ENCODE results near the gene C16orf78. TPM values are rescaled to one million over a fixed set of nuclear protein-coding genes. Genes with fewer than 3 reads are reported as not detected.

The C16orf78 gene
- total and polyA plus RNA-seq, 8 donors, result 0.16 to 0.20 TPM; not detected in 6

GRCh38 chr16:49434733-49435132 is 61.1 kb downstream of the C16orf78 start:
- Histone ChIP-seq H3K4me1 (no peaks in the 10 kb centered on the region), H3K4me3 (no peak overlapping the region), H3K27me3 (no peaks in the 10 kb centered on the region), H3K27ac (no peak overlapping the region), H3K9me3 (no peaks in the 10 kb centered on the region), H3K36me3 (no peaks in the 10 kb centered on the region)
- intact Hi-C loops (cut with DNase I), result no loop called here
- TF ChIP-seq CTCF (IDR thresholded peaks at IDR 0.05), result no peak
- DNase-seq (no peak), ATAC-seq (no peak)

GRCh38 chr16:49436181-49436580 is 62.6 kb downstream of the C16orf78 start:
- no peaks in the 10 kb centered on the region for H3K36me3 ChIP-seq
- ATAC-seq, result no peak

DNA sequence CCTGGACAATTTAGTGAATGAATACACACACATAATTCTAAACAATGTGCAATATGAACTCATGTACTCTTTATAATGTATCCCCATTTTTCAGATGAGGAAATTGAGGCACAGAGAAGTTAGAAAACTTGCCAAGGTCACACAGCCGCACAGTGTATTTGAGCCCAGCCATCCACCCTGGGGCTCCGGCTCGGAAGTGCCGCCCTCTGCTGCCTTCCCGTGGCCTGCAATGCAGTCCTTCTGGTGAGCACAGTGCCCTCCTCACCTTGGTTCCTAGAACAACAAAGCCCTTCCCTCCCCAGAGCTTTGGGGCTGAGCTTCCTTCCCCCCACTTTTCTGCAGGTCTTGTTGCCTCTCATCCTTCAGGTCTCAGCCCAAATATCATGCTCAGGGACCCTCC is 63.7 kb downstream of the C16orf78 start:
- H3K9me3 ChIP-seq, result no peaks in the 10 kb centered on the region
- no peak for ATAC-seq
- no peaks in the 10 kb centered on the region for H3K36me3 ChIP-seq
- peaks cover 0 to 4% of the 10 kb centered on the region in 2 donors for H3K4me1 ChIP-seq
- peaks cover 0 to 14% of the 10 kb centered on the region in 2 donors for H3K27me3 ChIP-seq
- H3K27ac ChIP-seq, result no peak overlapping the region
- no peak overlapping the region for H3K4me3 ChIP-seq
- intact Hi-C loops (cut with DNase I), result no loop called here
- DNase-seq, result no peak
- TF ChIP-seq CTCF (IDR thresholded peaks at IDR 0.05), result no peak

More at GRCh38 chr16:49436181-49436580, 62.6 kb downstream of the C16orf78 start:
- no peaks in the 10 kb centered on the region for H3K4me1 ChIP-seq
- peaks cover 0 to 8% of the 10 kb centered on the region in 2 donors for H3K27me3 ChIP-seq
- no peaks in the 10 kb centered on the region for H3K9me3 ChIP-seq
- no peak overlapping the region for H3K27ac ChIP-seq
- no peak for TF ChIP-seq CTCF (IDR thresholded peaks at IDR 0.05)
- intact Hi-C loops (cut with DNase I), result no loop called here
- DNase-seq, result no peak
- no peak overlapping the region for H3K4me3 ChIP-seq

DNA sequence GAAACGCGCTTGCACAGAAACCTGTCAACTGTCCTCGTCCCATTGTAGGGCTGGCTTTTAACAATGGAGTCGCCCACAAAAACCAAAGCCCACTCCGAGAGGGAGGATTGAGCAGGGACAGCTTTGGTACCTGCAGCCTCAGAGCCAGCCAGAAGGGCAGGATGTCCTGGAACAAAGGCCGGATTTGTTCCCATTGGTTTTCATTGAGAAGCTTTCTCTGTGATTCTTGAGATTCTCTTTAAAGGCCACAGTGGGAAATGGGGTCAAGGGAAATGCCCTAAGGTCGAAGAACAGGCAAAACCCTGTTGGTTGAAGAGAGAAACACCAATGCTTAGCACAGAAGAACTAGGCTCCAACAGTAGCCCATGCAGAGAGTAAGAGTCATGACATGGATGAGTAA is 65.4 kb downstream of the C16orf78 start:
- DNase-seq (no peak), ATAC-seq (no peak)
- intact Hi-C loops (cut with DNase I), result no loop called here
- H3K9me3 ChIP-seq, result no peaks in the 10 kb centered on the region
- H3K27ac ChIP-seq, result no peak overlapping the region
- no peaks in the 10 kb centered on the region for H3K36me3 ChIP-seq
- peaks cover 0 to 14% of the 10 kb centered on the region in 2 donors for H3K27me3 ChIP-seq
- TF ChIP-seq CTCF (IDR thresholded peaks at IDR 0.05), result no peak
- H3K4me1 ChIP-seq, result peaks cover 0 to 4% of the 10 kb centered on the region in 2 donors
- no peak overlapping the region for H3K4me3 ChIP-seq

GRCh38 chr16:49439676-49440075 is 66.1 kb downstream of the C16orf78 start:
- Histone ChIP-seq H3K9me3 (no peaks in the 10 kb centered on the region), H3K27me3 (peaks cover 0 to 14% of the 10 kb centered on the region in 2 donors), H3K4me1 (peaks cover 0 to 4% of the 10 kb centered on the region in 2 donors), H3K36me3 (no peaks in the 10 kb centered on the region), H3K27ac (no peak overlapping the region), H3K4me3 (no peak overlapping the region)
- ATAC-seq, result no peak
- DNase-seq, result no peak
- TF ChIP-seq CTCF (IDR thresholded peaks at IDR 0.05), result no peak
- intact Hi-C loops (cut with DNase I), result no loop called here
